ENCODE data around the gene ARHGAP24.

- no peak for TF ChIP-seq HDAC2 (IDR thresholded peaks at IDR 0.05)
- no peak for TF ChIP-seq POLR2A (IDR thresholded peaks at IDR 0.05; ENCODE audit: low read length)
- no peak for TF ChIP-seq CTCF (IDR thresholded peaks at IDR 0.05)
These were observed 481.5 kb downstream of the ARHGAP24 start for GRCh38 chr4:85956293-85956945.

Measured in A549 (cell line).